LNCaP clone FGC (cell line): ENCODE data around the gene PPFIA1.

Experiments used
- DNase-seq: peaks from one replicate; pipeline ENCODE4 v3.0.0-alpha.2; 2011; ENCODE audit warnings: low read depth
- H3K4me3 ChIP-seq: 2 replicates; pipeline ENCODE4 v1.5.1; 2011; ENCODE audit warnings: mild to moderate bottlenecking, low read depth, low read length, control low read depth
- CTCF ChIP-seq: IDR thresholded peaks from 2 replicates; pipeline ENCODE4 v1.5.1; 2012; ENCODE audit warnings: mild to moderate bottlenecking; ENCODE audit not compliant: control insufficient read depth, insufficient read depth; ENCODE audit errors: extremely low read depth

The PPFIA1 gene

GRCh38 chr11:70409437-70409836, 138.9 kb downstream of the PPFIA1 start:
- no peak for DNase-seq
- H3K4me3 ChIP-seq = no peak overlapping the region
- TF ChIP-seq CTCF = no peak

DNA sequence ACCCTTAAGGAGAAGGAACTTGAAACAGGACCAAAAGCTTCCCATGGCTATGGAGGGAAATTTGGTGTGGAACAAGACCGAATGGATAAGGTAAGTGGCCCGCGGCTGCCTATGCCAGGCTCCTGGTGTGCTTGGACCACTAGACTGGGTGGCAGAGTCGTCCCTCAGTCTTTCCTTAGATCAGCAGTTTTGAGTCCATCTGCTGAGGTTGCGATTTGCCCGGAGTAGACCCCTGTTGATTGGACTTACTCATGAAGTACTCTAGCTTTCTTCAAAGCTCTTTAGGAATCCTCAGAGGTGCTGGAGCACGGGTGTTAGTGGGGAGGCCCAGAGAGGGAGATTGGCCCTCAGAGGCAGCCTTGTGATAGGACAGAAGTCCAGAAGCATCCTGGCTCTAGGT, 139.4 kb downstream of the PPFIA1 start:
- DNase-seq = no peak
- TF ChIP-seq CTCF = no peak
- no peak overlapping the region for H3K4me3 ChIP-seq

DNA sequence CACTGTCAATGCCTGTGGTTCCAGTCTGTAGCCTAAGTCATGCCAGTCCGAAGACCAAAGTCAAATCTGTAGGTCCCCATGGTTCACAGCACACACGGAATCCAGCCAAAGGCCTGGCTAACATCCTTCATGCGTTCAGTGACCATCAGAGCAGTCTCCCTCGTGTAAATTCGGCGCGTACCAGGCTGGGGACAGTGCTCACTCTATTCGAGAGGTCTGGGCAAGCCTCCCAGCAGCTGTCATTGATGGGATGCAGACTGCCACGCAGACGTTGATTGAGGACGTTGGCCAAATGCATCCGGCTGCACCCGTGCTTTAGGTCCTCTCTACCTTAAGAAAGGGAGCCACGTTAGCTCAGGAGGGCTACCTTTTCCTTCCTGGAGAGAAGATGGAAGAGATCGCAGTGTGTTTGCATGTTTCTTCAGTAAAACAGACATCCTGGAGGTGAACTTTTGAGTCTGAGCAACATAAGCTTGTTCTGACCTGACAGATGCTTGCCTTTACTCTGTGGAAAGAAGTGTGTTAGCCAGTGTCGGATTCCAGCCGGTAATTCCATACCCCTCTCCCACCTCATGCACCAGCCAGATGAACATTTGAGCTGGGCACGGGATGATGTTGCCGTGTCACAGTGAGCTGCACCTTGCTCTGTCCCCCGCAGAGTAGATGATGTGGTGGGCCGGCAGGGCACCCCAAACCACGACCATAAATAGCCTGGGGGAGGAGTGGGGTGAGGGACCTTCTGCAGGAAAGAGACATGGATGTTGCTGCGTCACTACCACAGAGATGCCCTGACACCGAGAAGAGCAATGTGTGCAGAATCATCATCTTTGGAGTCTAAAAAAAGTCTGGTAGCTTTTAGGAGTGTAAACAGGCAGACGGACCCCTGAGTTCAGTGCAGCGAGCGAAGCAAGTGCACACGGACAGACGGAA, 140.1 kb downstream of the PPFIA1 start:
- TF ChIP-seq CTCF = no peak
- no peak for DNase-seq
- no peak overlapping the region for H3K4me3 ChIP-seq

GRCh38 chr11:70411713-70412452, 141.4 kb downstream of the PPFIA1 start:
- no peak for TF ChIP-seq CTCF
- H3K4me3 ChIP-seq = no peak overlapping the region
- DNase-seq = no peak

GRCh38 chr11:70413151-70413550, 142.7 kb downstream of the PPFIA1 start:
- no peak for DNase-seq
- no peak overlapping the region for H3K4me3 ChIP-seq
- no peak for TF ChIP-seq CTCF

- no peak for TF ChIP-seq CTCF
- no peak overlapping the region for H3K4me3 ChIP-seq
- no peak for DNase-seq
Observed at GRCh38 chr11:70414341-70415100, 144.0 kb downstream of the PPFIA1 start.
